ENCODE data around the gene ASAP2.

Gene ASAP2

GRCh38 chr2:9184361-9184760, 22.3 kb upstream of the ASAP2 start:
- no peak for DNase-seq

- DNase-seq = no peak
These were observed 18.9 kb upstream of the ASAP2 start for GRCh38 chr2:9187620-9188214.

DNA sequence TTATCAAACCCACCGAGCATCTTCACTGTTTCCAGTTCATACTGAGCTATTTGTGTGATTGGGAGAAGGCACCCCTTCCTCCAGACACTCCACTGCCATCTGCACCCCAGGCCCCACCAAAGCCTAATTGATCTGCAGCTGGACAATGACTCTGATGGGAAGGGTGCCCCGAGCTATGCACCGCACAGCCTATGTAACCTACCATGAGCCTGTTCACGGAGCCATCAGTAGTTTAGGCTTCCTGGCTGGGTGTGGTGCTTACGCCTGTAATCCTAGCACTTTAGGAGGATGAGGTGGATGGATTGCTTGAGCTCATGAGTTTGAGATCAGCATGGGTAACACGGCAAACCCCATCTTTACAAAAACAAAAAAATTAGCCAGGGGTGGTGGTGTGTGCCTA, 17.8 kb upstream of the ASAP2 start:
- DNase-seq = no peak

- no peak for DNase-seq
These were observed 16.7 kb upstream of the ASAP2 start for GRCh38 chr2:9189901-9190300.

DNA sequence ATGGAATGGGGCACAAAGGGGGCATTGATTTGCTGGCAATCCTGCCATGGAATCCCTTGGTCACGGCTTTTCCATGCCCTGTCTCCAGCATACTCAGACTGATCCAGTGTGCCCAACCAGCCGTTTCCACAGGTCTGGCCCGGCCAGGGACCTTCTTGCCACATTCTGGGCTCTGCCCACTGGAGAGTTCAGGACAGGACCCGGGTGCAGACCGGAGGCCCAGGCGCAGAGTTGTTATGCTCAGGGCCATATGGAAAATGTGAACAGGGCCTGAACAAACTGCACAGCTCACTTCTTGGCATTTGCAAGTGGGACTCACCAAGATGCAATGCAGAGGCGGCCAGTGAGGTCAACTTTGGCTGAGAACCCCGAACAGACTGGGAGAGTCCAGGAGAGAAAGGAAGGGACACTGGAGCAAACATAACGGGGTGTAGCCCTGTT, 15.6 kb upstream of the ASAP2 start:
- DNase-seq = peak; percentile 95

GRCh38 chr2:9192712-9193111, 13.9 kb upstream of the ASAP2 start:
- DNase-seq = no peak

DNA sequence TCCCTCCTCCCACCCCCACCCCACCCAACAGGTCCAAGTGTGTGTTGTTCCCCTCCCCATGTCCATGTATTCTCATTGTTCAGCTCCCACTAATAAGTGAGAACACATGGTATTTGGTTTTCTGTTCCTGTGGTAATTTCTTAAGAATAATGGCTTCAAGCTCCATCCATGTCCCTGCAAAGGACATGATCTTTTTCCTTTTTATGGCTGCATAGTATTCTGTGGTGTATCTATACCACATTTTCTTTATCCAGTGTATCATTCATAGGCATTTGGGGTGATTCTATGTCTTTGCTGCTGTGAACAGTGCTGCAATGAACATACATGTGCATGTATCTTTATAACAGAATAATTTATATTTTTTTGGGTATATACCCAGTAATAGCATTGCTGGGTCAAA, 12.3 kb upstream of the ASAP2 start:
- no peak for DNase-seq

- DNase-seq = no peak
These were observed 10.0 kb upstream of the ASAP2 start for GRCh38 chr2:9196637-9197036.

GRCh38 chr2:9197916-9198315, 8.7 kb upstream of the ASAP2 start:
- no peak for DNase-seq

GRCh38 chr2:9199716-9200632, 6.6 kb upstream of the ASAP2 start:
- DNase-seq = no peak

- DNase-seq = no peak
These were observed 6.0 kb upstream of the ASAP2 start for GRCh38 chr2:9200633-9201015.

- DNase-seq = no peak
These were observed 5.3 kb upstream of the ASAP2 start for GRCh38 chr2:9201185-9201891.

DNA sequence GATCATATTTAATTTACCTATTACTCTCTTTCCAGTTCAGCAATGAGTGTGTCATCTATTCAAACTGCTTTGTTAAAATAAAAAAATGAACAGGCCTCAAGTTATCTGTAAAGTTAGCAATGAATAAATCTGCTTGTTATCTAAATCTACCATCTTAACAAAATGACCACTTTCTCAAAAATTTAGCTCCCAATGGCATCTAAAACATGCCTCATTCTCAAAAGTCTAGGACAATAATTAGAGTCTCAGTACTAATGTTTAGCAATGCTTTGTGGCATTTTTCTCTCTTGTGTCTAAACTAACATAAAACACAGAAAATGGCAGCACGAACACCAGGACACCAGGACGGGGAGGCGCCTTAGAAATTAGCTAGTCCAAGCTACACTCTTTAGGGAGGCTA, 3.6 kb upstream of the ASAP2 start:
- DNase-seq = no peak

- DNase-seq = no peak
These were observed 2.7 kb upstream of the ASAP2 start for GRCh38 chr2:9203876-9204275.

- no peak for DNase-seq
These were observed 1.7 kb upstream of the ASAP2 start for GRCh38 chr2:9204939-9205338.

DNA sequence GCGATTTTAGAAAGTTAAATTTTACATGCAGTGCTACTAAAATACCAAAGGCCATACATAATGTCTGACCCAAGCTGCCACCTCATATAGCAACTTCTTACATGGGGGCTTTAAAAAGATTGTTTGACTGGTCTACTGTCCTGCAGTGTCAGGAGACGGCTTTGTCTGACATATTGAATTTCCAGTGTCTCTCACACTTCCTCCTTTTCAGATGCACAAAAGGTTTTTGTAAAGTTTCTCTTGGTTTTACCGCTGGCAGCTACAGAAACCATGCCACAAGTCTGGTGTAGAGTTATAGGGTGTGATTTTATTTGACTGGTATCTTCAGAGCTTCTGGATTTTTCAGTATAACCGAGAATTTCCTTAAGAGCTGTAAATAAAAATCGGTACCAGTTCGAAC, 1.1 kb upstream of the ASAP2 start:
- no peak for DNase-seq

DNA sequence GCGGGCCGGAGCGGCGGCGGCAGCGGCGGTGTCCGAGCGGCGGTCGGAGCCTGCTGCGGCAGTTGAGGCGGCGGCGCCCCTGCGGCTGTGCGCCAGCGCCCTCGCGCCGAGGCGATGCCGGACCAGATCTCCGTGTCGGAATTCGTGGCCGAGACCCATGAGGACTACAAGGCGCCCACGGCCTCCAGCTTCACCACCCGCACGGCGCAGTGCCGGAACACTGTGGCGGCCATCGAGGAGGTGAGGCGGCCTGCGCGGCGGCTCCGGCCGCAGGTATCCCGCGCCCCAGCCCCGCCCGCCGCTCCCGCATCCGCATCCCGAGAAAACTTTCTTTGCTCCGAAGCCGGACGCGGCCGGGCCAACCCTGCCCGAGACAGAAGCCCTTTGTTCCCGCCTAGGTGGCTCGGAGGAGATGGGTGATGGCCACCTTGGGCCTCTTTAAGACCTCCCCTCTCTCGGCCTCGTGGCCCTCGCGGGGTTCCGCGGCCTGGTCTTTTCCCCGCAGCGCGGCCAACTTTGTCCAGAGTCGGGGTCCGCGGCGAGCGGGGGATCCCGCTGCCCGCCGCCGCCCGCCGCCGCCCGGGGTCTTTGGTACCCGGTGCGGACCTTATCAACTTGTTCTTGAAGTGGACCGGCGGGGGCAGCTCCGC, 504 bp downstream of the ASAP2 start:
- no peak for DNase-seq

DNA sequence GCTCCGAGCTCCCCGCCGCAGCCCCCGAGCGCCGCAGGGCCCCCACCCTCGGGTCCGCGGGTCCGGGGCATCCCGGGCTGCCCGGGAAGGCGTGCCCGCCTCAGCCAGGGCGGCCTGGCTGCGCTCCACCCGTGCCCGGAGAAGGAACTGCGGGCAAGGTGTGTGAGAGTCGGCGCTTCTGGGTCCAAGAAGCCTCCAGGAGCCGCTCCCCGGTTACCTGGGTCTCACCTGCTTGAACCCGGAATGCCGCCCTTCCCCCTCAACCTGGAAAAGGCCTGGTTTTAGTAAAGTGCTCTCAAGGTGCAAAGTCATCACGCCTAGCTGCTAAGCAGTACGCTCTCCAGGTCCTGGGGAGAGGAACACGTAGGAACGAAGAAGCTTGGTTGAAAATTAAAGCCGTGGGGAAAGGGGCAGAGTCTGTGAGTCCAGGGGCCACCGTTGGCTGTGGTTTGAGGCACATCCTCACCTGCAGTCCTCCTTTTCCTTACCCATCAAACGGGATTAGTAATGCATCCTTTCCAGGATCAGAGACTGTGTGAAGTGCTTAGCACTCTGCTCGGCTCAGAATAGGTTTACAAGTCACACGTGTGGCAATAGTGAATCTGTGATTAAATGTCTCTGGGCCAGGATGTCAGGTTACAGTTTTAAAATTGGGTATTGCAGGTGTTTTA, 1.2 kb downstream of the ASAP2 start:
- no peak for DNase-seq

DNA sequence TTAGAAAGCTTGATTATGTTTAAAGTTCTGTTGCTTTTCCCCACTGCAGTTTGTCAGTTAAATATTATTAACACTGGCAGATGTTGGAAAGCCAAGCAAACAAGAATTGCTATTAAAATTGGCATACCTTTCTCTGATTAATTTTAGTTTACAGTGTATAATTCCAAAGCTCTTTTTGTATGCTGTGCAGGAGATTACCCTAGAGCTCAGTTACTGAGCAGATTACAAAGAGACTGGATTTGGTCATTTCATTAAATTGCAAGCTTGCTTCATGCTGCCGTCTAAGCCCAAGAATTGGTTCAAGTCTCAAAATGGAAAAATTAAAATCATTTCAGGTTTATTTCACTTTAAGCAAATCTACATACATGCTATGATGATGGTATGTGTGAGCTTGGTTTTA, 2.3 kb downstream of the ASAP2 start:
- DNase-seq = no peak

GRCh38 chr2:9210030-9210429, 3.4 kb downstream of the ASAP2 start:
- no peak for DNase-seq

GRCh38 chr2:9211496-9211895, 4.9 kb downstream of the ASAP2 start:
- DNase-seq = no peak

- DNase-seq = no peak
These were observed 5.5 kb downstream of the ASAP2 start for GRCh38 chr2:9212010-9212635.

Measured in femur (tissue), 1 donor.